Smooth muscle cell (in vitro differentiated cells): ENCODE results near the gene OSTM1. TPM values are rescaled to one million over a fixed set of nuclear protein-coding genes. Genes with fewer than 3 reads are reported as not detected.

Experiments used
- DNase-seq: peaks from one replicate; lab custom pipeline; 2025; ENCODE audit not compliant: unreplicated experiment; lab: John Stamatoyannopoulos, UW
- H2AFZ ChIP-seq: fragments of 200-600 bp; sonication (generic); 2 replicates; pipeline ENCODE4 v1.6.0; 2016; ENCODE audit warnings: antibody characterized with exemption, low read depth, mild to moderate bottlenecking
- H3F3A ChIP-seq: fragments of 200-600 bp; sonication (generic); 2 replicates; pipeline ENCODE4 v1.6.0; 2017; ENCODE audit warnings: antibody characterized with exemption, low read depth
- H3K27ac ChIP-seq: fragments of 200-600 bp; sonication (generic); 2 replicates; pipeline ENCODE4 v1.5.1; 2016; ENCODE audit warnings: low read depth, mild to moderate bottlenecking
- H3K27me3 ChIP-seq: fragments of 200-600 bp; sonication (generic); 2 replicates; pipeline ENCODE4 v1.6.1; 2016; ENCODE audit warnings: low read depth, mild to moderate bottlenecking
- H3K36me3 ChIP-seq: fragments of 200-600 bp; sonication (generic); 2 replicates; pipeline ENCODE4 v1.5.1; 2016; ENCODE audit warnings: low read depth
- H3K4me1 ChIP-seq: fragments of 200-600 bp; sonication (generic); 2 replicates; pipeline ENCODE4 v1.5.1; 2016; ENCODE audit warnings: low read depth
- H3K4me2 ChIP-seq: fragments of 200-600 bp; sonication (generic); 2 replicates; pipeline ENCODE4 v1.6.0; 2016; ENCODE audit warnings: mild to moderate bottlenecking
- H3K4me3 ChIP-seq: fragments of 200-600 bp; sonication (generic); 2 replicates; pipeline ENCODE4 v1.5.1; 2016; ENCODE audit warnings: mild to moderate bottlenecking
- H3K79me2 ChIP-seq: fragments of 200-600 bp; sonication (generic); 2 replicates; pipeline ENCODE4 v1.6.0; 2016; ENCODE audit warnings: low read depth, mild to moderate bottlenecking
- H3K9ac ChIP-seq: fragments of 200-600 bp; sonication (generic); 2 replicates; pipeline ENCODE4 v1.6.0; 2016; ENCODE audit warnings: low read depth
- H3K9me3 ChIP-seq: fragments of 200-600 bp; sonication (generic); replicated peaks from 2 replicates; pipeline ENCODE4 v1.5.1; 2016; ENCODE audit warnings: low read depth
- H4K20me1 ChIP-seq: fragments of 200-600 bp; sonication (generic); 2 replicates; pipeline ENCODE4 v1.6.0; 2016; ENCODE audit warnings: low read depth
- WGBS: methylation state at CpG from one replicate; pipeline ENCODE4 v1.1.7; 2016; ENCODE audit warnings: low lambda C conversion rate; 5-methylcytosine and 5-hydroxymethylcytosine counted together
- polyA plus RNA-seq: library from polyadenylated mRNA; unstranded; fragments of >200 nt; fragmentation: Nextera tagmentation; extraction: Ambion mirVana; gene quantifications from 2 replicates; pipeline ENCODE4 v1.2.1, GENCODE V29; 2016
- total RNA-seq: library from RNA; depleted of rRNA; stranded (reverse); fragments of >200 nt; gene quantifications from 2 replicates; pipeline ENCODE4 v1.2.3, GENCODE V29; 2014
- TF ChIP-seq, protein P1 (sequence below): fragments of 200-600 bp; sonication (generic); IDR thresholded peaks from 2 replicates; pipeline ENCODE4 v1.5.1; 2017; ENCODE audit warnings: borderline replicate concordance, mild to moderate bottlenecking, antibody characterized with exemption; ENCODE audit not compliant: insufficient read depth, poor library complexity, severe bottlenecking

OSTM1 gene
- total and polyA plus RNA-seq, 2 experiments from 2014 or later = 11.7 to 31.4 TPM

- Histone ChIP-seq H2AFZ (no peak overlapping the region), H3F3A (no peaks in the 10 kb centered on the region), H3K27me3 (no peaks in the 10 kb centered on the region), H3K4me3 (no peak overlapping the region), H3K9ac (no peak overlapping the region), H3K79me2 (no peaks in the 10 kb centered on the region), H3K9me3 (no peaks in the 10 kb centered on the region), H3K4me2 (no peak overlapping the region), H3K4me1 (no peaks in the 10 kb centered on the region), H3K27ac (no peak overlapping the region), H3K36me3 (no peaks in the 10 kb centered on the region), H4K20me1 (no peaks in the 10 kb centered on the region)
- DNase-seq = no peak
- TF ChIP-seq, protein P1, sequence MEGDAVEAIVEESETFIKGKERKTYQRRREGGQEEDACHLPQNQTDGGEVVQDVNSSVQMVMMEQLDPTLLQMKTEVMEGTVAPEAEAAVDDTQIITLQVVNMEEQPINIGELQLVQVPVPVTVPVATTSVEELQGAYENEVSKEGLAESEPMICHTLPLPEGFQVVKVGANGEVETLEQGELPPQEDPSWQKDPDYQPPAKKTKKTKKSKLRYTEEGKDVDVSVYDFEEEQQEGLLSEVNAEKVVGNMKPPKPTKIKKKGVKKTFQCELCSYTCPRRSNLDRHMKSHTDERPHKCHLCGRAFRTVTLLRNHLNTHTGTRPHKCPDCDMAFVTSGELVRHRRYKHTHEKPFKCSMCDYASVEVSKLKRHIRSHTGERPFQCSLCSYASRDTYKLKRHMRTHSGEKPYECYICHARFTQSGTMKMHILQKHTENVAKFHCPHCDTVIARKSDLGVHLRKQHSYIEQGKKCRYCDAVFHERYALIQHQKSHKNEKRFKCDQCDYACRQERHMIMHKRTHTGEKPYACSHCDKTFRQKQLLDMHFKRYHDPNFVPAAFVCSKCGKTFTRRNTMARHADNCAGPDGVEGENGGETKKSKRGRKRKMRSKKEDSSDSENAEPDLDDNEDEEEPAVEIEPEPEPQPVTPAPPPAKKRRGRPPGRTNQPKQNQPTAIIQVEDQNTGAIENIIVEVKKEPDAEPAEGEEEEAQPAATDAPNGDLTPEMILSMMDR = no peak
- WGBS = 44% methylated on average over 2 of the region's 2 CpGs
Observed at GRCh38 chr6:108080010-108080780, 5.7 kb upstream of the OSTM1 start.

GRCh38 chr6:108078191-108078590 lies 3.6 kb upstream of the OSTM1 start:
- Histone ChIP-seq H3K36me3 (no peaks in the 10 kb centered on the region), H3K27ac (no peak overlapping the region), H2AFZ (no peak overlapping the region), H3K9me3 (no peaks in the 10 kb centered on the region), H3K4me2 (no peak overlapping the region), H3K9ac (no peak overlapping the region), H3K4me3 (no peak overlapping the region), H3K27me3 (no peaks in the 10 kb centered on the region), H3F3A (no peaks in the 10 kb centered on the region), H3K79me2 (no peaks in the 10 kb centered on the region), H3K4me1 (peaks cover 6% of the 10 kb centered on the region), H4K20me1 (no peaks in the 10 kb centered on the region)
- no peak for DNase-seq
- TF ChIP-seq, protein P1 = no peak
- 90% methylated on average over 1 of the region's 1 CpG for WGBS

GRCh38 chr6:108074057-108074358 lies 533 bp downstream of the OSTM1 start:
- WGBS = 3% methylated on average over 12 of the region's 12 CpGs
- peak overlapping the region; percentile 61 for H3K9ac ChIP-seq
- H2AFZ ChIP-seq = peak overlapping the region; percentile 77
- no peaks in the 10 kb centered on the region for H3K36me3 ChIP-seq
- H3K27me3 ChIP-seq = no peaks in the 10 kb centered on the region
- H3K9me3 ChIP-seq = no peaks in the 10 kb centered on the region
- peak overlapping the region; percentile 81 for H3K4me3 ChIP-seq
- TF ChIP-seq, protein P1 = no peak
- H3K79me2 ChIP-seq = no peaks in the 10 kb centered on the region
- no peaks in the 10 kb centered on the region for H4K20me1 ChIP-seq
- H3K4me2 ChIP-seq = peak overlapping the region; percentile 86
- peaks cover 6% of the 10 kb centered on the region for H3K4me1 ChIP-seq
- H3K27ac ChIP-seq = no peak overlapping the region
- no peak for DNase-seq
- no peaks in the 10 kb centered on the region for H3F3A ChIP-seq

DNA sequence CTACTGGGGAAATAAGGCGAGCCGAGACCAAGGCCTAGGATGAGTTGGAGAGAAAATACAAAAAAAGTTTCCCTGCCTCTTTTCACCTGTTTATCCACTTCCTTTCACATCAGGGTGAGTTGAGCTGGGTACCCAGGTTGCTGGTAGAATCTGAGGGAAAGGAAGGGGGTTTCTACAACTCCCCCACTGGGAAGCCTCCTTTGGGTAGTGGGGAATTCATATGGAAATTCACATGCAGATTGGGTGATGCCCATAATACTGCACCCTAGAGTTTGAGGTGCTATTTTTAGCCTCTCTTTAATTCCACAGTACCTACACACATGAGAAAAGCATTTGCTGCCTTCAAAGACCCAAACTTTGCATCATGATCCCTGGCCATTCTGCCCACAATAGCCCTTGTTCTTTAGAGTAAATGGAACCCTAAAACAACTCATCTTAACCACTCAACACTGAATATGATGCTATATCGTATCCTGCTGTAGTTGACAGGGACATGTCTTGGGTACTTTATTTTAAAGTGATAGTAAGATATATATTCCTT lies 2.7 kb downstream of the OSTM1 start:
- TF ChIP-seq, protein P1 = no peak
- Histone ChIP-seq H3K4me3 (no peak overlapping the region), H3K4me2 (no peak overlapping the region), H3K4me1 (peaks cover 6% of the 10 kb centered on the region), H3K27me3 (no peaks in the 10 kb centered on the region), H3K36me3 (no peaks in the 10 kb centered on the region), H3K9ac (no peak overlapping the region), H3K79me2 (no peaks in the 10 kb centered on the region), H2AFZ (no peak overlapping the region), H3K27ac (no peak overlapping the region), H4K20me1 (no peaks in the 10 kb centered on the region), H3F3A (no peaks in the 10 kb centered on the region), H3K9me3 (no peaks in the 10 kb centered on the region)
- 92% methylated on average over 3 of the region's 3 CpGs for WGBS
- no peak for DNase-seq
